Keratinocyte (primary cell): ENCODE measurements around the gene KLHL35. TPM values are rescaled to one million over a fixed set of nuclear protein-coding genes. Genes with fewer than 3 reads are reported as not detected.

Source experiments
- DNase-seq: peaks from one replicate; pipeline ENCODE4 v3.0.0-alpha.2; 2011; ENCODE audit warnings: low read depth, missing footprints, low spot score
- FAIRE-seq: peaks from 2 replicates; lab custom pipeline; 2011; peaks lifted over from hg19 to GRCh38; lab: Jason Lieb, UNC
- H2AFZ ChIP-seq: 2 replicates; pipeline ENCODE4 v1.6.0; 2012; ENCODE audit warnings: low read length, control low read depth, inconsistent platforms; ENCODE audit not compliant: control insufficient read depth
- H3K27ac ChIP-seq: 2 replicates; pipeline ENCODE4 v1.5.1; 2011; ENCODE audit warnings: low read length; ENCODE audit not compliant: control insufficient read depth, insufficient read depth
- H3K27me3 ChIP-seq: 3 replicates; pipeline ENCODE4 v1.6.0; 2011; ENCODE audit warnings: low read length; ENCODE audit not compliant: control insufficient read depth, insufficient read depth; ENCODE audit errors: extremely low read depth
- H3K36me3 ChIP-seq, 2 experiments: 2 replicates in 1 of 2; 3 replicates in 1 of 2; pipeline ENCODE4 v1.5.1; 2011; ENCODE audit warnings: low read length in 2 of 2, mild to moderate bottlenecking in 1 of 2; ENCODE audit not compliant: control insufficient read depth in 2 of 2, insufficient read depth in 2 of 2; ENCODE audit errors: extremely low read depth in 1 of 2
- H3K4me1 ChIP-seq: 3 replicates; pipeline ENCODE4 v1.5.1; 2011; ENCODE audit warnings: low read length; ENCODE audit not compliant: control insufficient read depth, insufficient read depth; ENCODE audit errors: extremely low read depth
- H3K4me2 ChIP-seq: 3 replicates; pipeline ENCODE4 v1.6.0; 2011; ENCODE audit warnings: low read depth, low read length; ENCODE audit not compliant: control insufficient read depth, insufficient read depth; ENCODE audit errors: extremely low read depth
- H3K4me3 ChIP-seq, 3 experiments: fragments of 200-600 bp in 1 of 3; sonication (generic) in 1 of 3; 2 replicates in 2 of 3; 3 replicates in 1 of 3; pipeline ENCODE4 v1.5.1; 2011 to 2016; ENCODE audit warnings: low read length in 3 of 3, mild to moderate bottlenecking in 3 of 3, control low read depth in 2 of 3, inconsistent platforms in 1 of 3, low read depth in 1 of 3, mixed read lengths in 1 of 3, mixed run types in 1 of 3, moderate library complexity in 1 of 3; ENCODE audit not compliant: control insufficient read depth in 2 of 3, insufficient read depth in 2 of 3; ENCODE audit errors: extremely low read depth in 1 of 3
- H3K79me2 ChIP-seq: 2 replicates; pipeline ENCODE4 v1.6.0; 2012; ENCODE audit warnings: low read length; ENCODE audit not compliant: control insufficient read depth, insufficient read depth
- H3K9ac ChIP-seq: 3 replicates; pipeline ENCODE4 v1.6.0; 2011; ENCODE audit warnings: low read length; ENCODE audit not compliant: control insufficient read depth, insufficient read depth; ENCODE audit errors: extremely low read depth
- H3K9me1 ChIP-seq: 3 replicates; pipeline ENCODE4 v1.6.0; 2011; ENCODE audit warnings: low read length; ENCODE audit not compliant: control insufficient read depth, insufficient read depth; ENCODE audit errors: extremely low read depth
- H3K9me3 ChIP-seq: 2 replicates; pipeline ENCODE4 v1.5.1; 2012; ENCODE audit warnings: low read depth, low read length; ENCODE audit not compliant: control insufficient read depth
- H4K20me1 ChIP-seq: 3 replicates; pipeline ENCODE4 v1.6.0; 2011; ENCODE audit warnings: low read length; ENCODE audit not compliant: control insufficient read depth, insufficient read depth; ENCODE audit errors: extremely low read depth
- EZH2 ChIP-seq: IDR thresholded peaks from one replicate; pipeline ENCODE4 v1.6.1; 2012; ENCODE audit warnings: inconsistent platforms, mild to moderate bottlenecking, low read length, moderate library complexity
- dilution Hi-C: fragments of 300-500 bp; cut with MboI; formaldehyde crosslinking; loops from one replicate; pipeline ENCODE4 v1.7.0; 2020; ENCODE audit warnings: low sequenced_read_pairs; ENCODE audit not compliant: extremely low pct_ligation_motif_present
- polyA plus RNA-seq, 5 experiments: library from polyadenylated mRNA; depleted of rRNA in 3 of 5; stranded (reverse) in 3 of 5; stranded (forward) in 1 of 5; unstranded in 1 of 5; fragments of >200 nt; gene quantifications; 1 replicate in 1 of 5; 2 replicates in 3 of 5; 3 replicates in 1 of 5; pipeline versions ENCODE4 v1.2.1 to v1.2.3, GENCODE V29; 2011 to 2012; ENCODE audit warnings: missing spikeins in 2 of 5, low read depth in 1 of 5, low replicate concordance in 1 of 5
- TF ChIP-seq, protein P1 (sequence below), 3 experiments: IDR thresholded peaks in 1 of 3; conservative IDR thresholded peaks in 1 of 3; optimal IDR thresholded peaks in 1 of 3; 2 replicates in 2 of 3; 3 replicates in 1 of 3; pipeline versions ENCODE3 to v1.5.1; 2011; ENCODE audit warnings: low read length in 3 of 3, mild to moderate bottlenecking in 3 of 3, moderate library complexity in 2 of 3, control low read depth in 1 of 3, inconsistent platforms in 1 of 3; ENCODE audit not compliant: insufficient read depth in 2 of 3; ENCODE audit errors: extremely low read depth in 1 of 3

Gene KLHL35
- polyA plus RNA-seq, 1 donor (not counting 4 experiments of a cell fraction or from before 2014, with no cell fraction given) = 0.58 TPM

DNA sequence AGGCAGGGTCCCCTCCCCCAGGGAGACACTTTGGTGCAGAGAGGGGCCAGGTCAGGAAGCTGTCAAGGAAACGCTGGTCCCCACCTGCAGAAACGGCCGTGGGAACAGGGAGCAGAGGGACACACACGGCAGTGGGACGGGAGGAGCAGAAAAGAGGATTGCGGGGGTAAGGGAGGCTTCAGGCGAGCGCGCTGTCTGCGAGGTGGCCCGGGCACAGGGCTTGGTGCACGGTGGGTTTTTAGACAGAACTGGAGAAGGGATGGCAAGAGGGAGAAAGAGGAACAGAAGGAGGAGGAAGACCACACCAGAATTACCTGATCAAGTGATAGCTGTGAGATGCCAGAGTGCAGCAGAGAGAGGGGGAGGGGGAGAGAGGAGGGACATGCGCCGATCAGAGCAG is 6.0 kb upstream of the KLHL35 start:
- H3K36me3 ChIP-seq = no peaks in the 10 kb centered on the region
- H3K27ac ChIP-seq = no peak overlapping the region
- H3K4me2 ChIP-seq = no peak overlapping the region
- dilution Hi-C loops = no loop called here
- H4K20me1 ChIP-seq = peaks cover 2% of the 10 kb centered on the region
- no peak overlapping the region for H3K9ac ChIP-seq
- DNase-seq (no peak), FAIRE-seq (no peak)
- H3K27me3 ChIP-seq = peaks cover 24% of the 10 kb centered on the region
- H3K9me3 ChIP-seq = no peaks in the 10 kb centered on the region
- H2AFZ ChIP-seq = no peak overlapping the region
- TF ChIP-seq, protein P1, sequence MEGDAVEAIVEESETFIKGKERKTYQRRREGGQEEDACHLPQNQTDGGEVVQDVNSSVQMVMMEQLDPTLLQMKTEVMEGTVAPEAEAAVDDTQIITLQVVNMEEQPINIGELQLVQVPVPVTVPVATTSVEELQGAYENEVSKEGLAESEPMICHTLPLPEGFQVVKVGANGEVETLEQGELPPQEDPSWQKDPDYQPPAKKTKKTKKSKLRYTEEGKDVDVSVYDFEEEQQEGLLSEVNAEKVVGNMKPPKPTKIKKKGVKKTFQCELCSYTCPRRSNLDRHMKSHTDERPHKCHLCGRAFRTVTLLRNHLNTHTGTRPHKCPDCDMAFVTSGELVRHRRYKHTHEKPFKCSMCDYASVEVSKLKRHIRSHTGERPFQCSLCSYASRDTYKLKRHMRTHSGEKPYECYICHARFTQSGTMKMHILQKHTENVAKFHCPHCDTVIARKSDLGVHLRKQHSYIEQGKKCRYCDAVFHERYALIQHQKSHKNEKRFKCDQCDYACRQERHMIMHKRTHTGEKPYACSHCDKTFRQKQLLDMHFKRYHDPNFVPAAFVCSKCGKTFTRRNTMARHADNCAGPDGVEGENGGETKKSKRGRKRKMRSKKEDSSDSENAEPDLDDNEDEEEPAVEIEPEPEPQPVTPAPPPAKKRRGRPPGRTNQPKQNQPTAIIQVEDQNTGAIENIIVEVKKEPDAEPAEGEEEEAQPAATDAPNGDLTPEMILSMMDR (optimal IDR thresholded peaks at IDR 0.05 in 1 of 3, IDR thresholded peaks at IDR 0.05 in 1 of 3, conservative IDR thresholded peaks at IDR 0.05 in 1 of 3; ENCODE audit: extremely low read depth in 1 of 3, insufficient read depth in 2 of 3, low read length in 3 of 3) = no peak
- no peak for TF ChIP-seq EZH2
- H3K9me1 ChIP-seq = no peaks in the 10 kb centered on the region
- peaks cover 11% of the 10 kb centered on the region for H3K4me1 ChIP-seq
- H3K79me2 ChIP-seq = no peaks in the 10 kb centered on the region
- H3K4me3 ChIP-seq = no peak overlapping the region

DNA sequence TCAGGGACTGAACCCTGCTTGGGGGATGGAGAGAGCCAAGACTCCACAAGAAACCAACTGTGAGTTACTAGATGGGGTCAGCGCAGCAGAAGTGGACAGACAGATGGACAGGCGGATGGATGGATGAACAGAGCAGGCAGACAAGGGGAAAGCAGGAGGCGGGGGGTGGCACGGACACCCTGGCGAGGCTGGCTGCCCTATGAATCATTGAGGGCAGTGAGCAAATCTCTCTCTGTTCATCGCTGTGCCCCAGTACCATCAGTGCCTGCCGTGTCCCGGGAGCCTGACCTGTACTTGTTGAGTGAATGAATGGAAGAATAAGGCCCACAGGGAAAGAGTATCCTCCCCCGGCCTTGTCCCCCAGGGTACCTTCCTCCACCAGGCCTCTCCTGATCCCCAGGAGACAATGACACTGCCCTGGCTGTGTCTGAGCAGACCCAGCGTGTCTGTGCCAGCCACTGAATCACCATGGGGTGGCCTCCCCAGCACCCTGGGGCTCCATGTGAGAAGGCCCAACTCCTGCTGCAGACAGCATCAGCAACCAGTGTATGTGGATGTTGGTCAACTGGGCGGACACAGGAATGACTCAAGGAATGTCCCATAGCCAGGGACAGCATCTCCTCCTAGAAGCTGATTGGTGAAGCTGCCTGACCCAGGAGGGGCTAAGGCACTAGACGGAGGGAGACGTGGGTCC is 5.1 kb upstream of the KLHL35 start:
- H2AFZ ChIP-seq = no peak overlapping the region
- H3K4me2 ChIP-seq = no peak overlapping the region
- DNase-seq (no peak), FAIRE-seq (no peak)
- no peak overlapping the region for H3K27ac ChIP-seq
- H3K4me1 ChIP-seq = peaks cover 11% of the 10 kb centered on the region
- H3K9me3 ChIP-seq = no peaks in the 10 kb centered on the region
- dilution Hi-C loops = no loop called here
- H3K9ac ChIP-seq = no peak overlapping the region
- H3K4me3 ChIP-seq = no peak overlapping the region
- TF ChIP-seq, protein P1 (optimal IDR thresholded peaks at IDR 0.05 in 1 of 3, IDR thresholded peaks at IDR 0.05 in 1 of 3, conservative IDR thresholded peaks at IDR 0.05 in 1 of 3; ENCODE audit: extremely low read depth in 1 of 3, insufficient read depth in 2 of 3, low read length in 3 of 3) = no peak
- no peak for TF ChIP-seq EZH2
- no peaks in the 10 kb centered on the region for H3K36me3 ChIP-seq
- H3K9me1 ChIP-seq = no peaks in the 10 kb centered on the region
- H3K27me3 ChIP-seq = peaks cover 30% of the 10 kb centered on the region
- no peaks in the 10 kb centered on the region for H3K79me2 ChIP-seq
- H4K20me1 ChIP-seq = peaks cover 2% of the 10 kb centered on the region
